SU-DHL-6 (cell line): Measurements from ENCODE around the gene AGAP1.

Experiments used
- H2AFZ ChIP-seq: fragments of 200-600 bp; sonication (generic); 2 replicates; pipeline ENCODE4 v1.6.1; 2014; ENCODE audit warnings: low read depth, mild to moderate bottlenecking, moderate library complexity, mixed read lengths, antibody characterized with exemption, low read length; ENCODE audit not compliant: severe bottlenecking
- H3F3A ChIP-seq: fragments of 200-600 bp; shearing (Covaris generic); 2 replicates; pipeline ENCODE4 v1.6.0; 2016; ENCODE audit warnings: antibody characterized with exemption, mild to moderate bottlenecking; ENCODE audit not compliant: insufficient read depth
- H3K27ac ChIP-seq: fragments of 200-600 bp; sonication (generic); 2 replicates; pipeline ENCODE4 v1.5.1; 2016; ENCODE audit warnings: low read depth, mild to moderate bottlenecking, low read length, moderate library complexity, mixed read lengths
- H3K27me3 ChIP-seq: fragments of 200-600 bp; sonication (generic), shearing (Covaris generic); 2 replicates; pipeline ENCODE4 v1.6.0; 2014; ENCODE audit warnings: mild to moderate bottlenecking, low read length
- H3K36me3 ChIP-seq: fragments of 200-600 bp; sonication (generic); 2 replicates; pipeline ENCODE4 v1.6.1; 2014; ENCODE audit warnings: mild to moderate bottlenecking, low read length, mixed read lengths
- H3K4me2 ChIP-seq: fragments of 300-600, 200-600 bp; shearing (Covaris generic), sonication (generic); 2 replicates; pipeline ENCODE4 v1.6.0; 2014; ENCODE audit warnings: low read length, low read depth, mild to moderate bottlenecking; ENCODE audit not compliant: poor library complexity, severe bottlenecking
- H3K4me3 ChIP-seq: fragments of 200-600 bp; sonication (generic); 2 replicates; pipeline ENCODE4 v1.5.1; 2014; ENCODE audit warnings: antibody characterized with exemption, low read length, mild to moderate bottlenecking, mixed read lengths; ENCODE audit not compliant: insufficient read depth, poor library complexity, severe bottlenecking
- H3K79me2 ChIP-seq: fragments of 200-600 bp; sonication (generic); 2 replicates; pipeline ENCODE4 v1.6.1; 2014; ENCODE audit warnings: mild to moderate bottlenecking, low read length, moderate library complexity; ENCODE audit not compliant: insufficient read depth
- H3K9ac ChIP-seq: fragments of 200-600 bp; sonication (generic); 2 replicates; pipeline ENCODE4 v1.7.0; 2014; ENCODE audit warnings: mild to moderate bottlenecking, low read length
- H3K9me2 ChIP-seq: fragments of 200-600 bp; sonication (generic); replicated peaks from 2 replicates; pipeline ENCODE4 v1.6.1; 2014; ENCODE audit warnings: low read length; ENCODE audit not compliant: insufficient read depth
- H3K9me3 ChIP-seq: fragments of 200-600 bp; sonication (generic); 2 replicates; pipeline ENCODE4 v1.6.1; 2014; ENCODE audit warnings: low read length, mixed read lengths; ENCODE audit not compliant: insufficient read depth
- H4K20me1 ChIP-seq: fragments of 200-600 bp; sonication (generic); 2 replicates; pipeline ENCODE4 v1.6.1; 2014; ENCODE audit warnings: low read depth, mild to moderate bottlenecking, antibody characterized with exemption, low read length, moderate library complexity, mixed read lengths
- EZH2phosphoT487 ChIP-seq: fragments of 200-600 bp; sonication (generic), shearing (Covaris generic); conservative IDR thresholded peaks from 2 replicates; pipeline ENCODE4 v1.6.1; 2018; ENCODE audit warnings: mild to moderate bottlenecking, antibody characterized with exemption, low read length, moderate library complexity, mixed read lengths
- TF ChIP-seq, protein P1 (sequence below): fragments of 200-600 bp; sonication (generic); IDR thresholded peaks from one replicate; pipeline ENCODE4 v1.5.1; 2017; ENCODE audit warnings: antibody characterized with exemption, mild to moderate bottlenecking, low read length, moderate library complexity; ENCODE audit not compliant: insufficient read depth, poor library complexity, severe bottlenecking

AGAP1 gene

GRCh38 chr2:236036045-236036444 lies 542.2 kb downstream of the AGAP1 start:
- Histone ChIP-seq H3K27me3 (no peaks in the 10 kb centered on the region), H3K27ac (no peak overlapping the region), H3K9me2 (no peaks in the 10 kb centered on the region), H3K9me3 (no peaks in the 10 kb centered on the region), H3K4me2 (no peak overlapping the region), H3K4me3 (no peak overlapping the region), H4K20me1 (no peaks in the 10 kb centered on the region), H3K36me3 (no peaks in the 10 kb centered on the region), H3K9ac (no peak overlapping the region), H3K79me2 (no peaks in the 10 kb centered on the region), H3F3A (no peaks in the 10 kb centered on the region), H2AFZ (no peak overlapping the region)
- TF ChIP-seq, protein P1, sequence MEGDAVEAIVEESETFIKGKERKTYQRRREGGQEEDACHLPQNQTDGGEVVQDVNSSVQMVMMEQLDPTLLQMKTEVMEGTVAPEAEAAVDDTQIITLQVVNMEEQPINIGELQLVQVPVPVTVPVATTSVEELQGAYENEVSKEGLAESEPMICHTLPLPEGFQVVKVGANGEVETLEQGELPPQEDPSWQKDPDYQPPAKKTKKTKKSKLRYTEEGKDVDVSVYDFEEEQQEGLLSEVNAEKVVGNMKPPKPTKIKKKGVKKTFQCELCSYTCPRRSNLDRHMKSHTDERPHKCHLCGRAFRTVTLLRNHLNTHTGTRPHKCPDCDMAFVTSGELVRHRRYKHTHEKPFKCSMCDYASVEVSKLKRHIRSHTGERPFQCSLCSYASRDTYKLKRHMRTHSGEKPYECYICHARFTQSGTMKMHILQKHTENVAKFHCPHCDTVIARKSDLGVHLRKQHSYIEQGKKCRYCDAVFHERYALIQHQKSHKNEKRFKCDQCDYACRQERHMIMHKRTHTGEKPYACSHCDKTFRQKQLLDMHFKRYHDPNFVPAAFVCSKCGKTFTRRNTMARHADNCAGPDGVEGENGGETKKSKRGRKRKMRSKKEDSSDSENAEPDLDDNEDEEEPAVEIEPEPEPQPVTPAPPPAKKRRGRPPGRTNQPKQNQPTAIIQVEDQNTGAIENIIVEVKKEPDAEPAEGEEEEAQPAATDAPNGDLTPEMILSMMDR, result no peak
- no peak for TF ChIP-seq EZH2phosphoT487

DNA sequence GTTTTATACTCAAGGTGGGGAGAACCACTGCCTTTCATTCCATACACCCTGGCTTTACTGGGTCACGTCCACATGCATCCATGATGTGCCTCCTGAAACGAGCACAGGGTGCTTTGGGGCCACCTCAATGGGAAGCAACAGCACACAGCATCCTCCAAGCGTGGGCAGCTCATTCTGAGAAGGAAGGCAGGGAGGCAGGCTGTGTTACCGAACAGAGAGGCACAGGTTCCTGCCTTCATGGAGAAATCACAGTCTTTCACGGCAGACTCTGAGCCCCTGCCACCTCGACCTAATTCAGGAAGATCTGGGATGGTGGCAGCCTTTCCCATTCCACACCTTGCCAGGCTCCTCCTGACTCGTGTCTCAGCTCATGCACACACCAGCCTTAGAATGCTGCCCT lies 544.3 kb downstream of the AGAP1 start:
- TF ChIP-seq EZH2phosphoT487, result no peak
- TF ChIP-seq, protein P1, result no peak
- Histone ChIP-seq H3F3A (no peaks in the 10 kb centered on the region), H3K4me3 (no peak overlapping the region), H3K79me2 (no peaks in the 10 kb centered on the region), H3K4me2 (no peak overlapping the region), H3K9ac (no peak overlapping the region), H4K20me1 (no peaks in the 10 kb centered on the region), H3K9me2 (no peaks in the 10 kb centered on the region), H2AFZ (no peak overlapping the region), H3K27ac (no peak overlapping the region), H3K36me3 (no peaks in the 10 kb centered on the region), H3K27me3 (no peaks in the 10 kb centered on the region), H3K9me3 (no peaks in the 10 kb centered on the region)

- H3K4me3 ChIP-seq, result no peak overlapping the region
- H4K20me1 ChIP-seq, result no peaks in the 10 kb centered on the region
- H3K9ac ChIP-seq, result no peak overlapping the region
- no peaks in the 10 kb centered on the region for H3F3A ChIP-seq
- no peak overlapping the region for H3K4me2 ChIP-seq
- no peaks in the 10 kb centered on the region for H3K27me3 ChIP-seq
- H3K9me3 ChIP-seq, result no peaks in the 10 kb centered on the region
- no peak overlapping the region for H3K27ac ChIP-seq
- no peaks in the 10 kb centered on the region for H3K36me3 ChIP-seq
- TF ChIP-seq, protein P1, result no peak
- TF ChIP-seq EZH2phosphoT487, result no peak
- no peak overlapping the region for H2AFZ ChIP-seq
- H3K9me2 ChIP-seq, result no peaks in the 10 kb centered on the region
- no peaks in the 10 kb centered on the region for H3K79me2 ChIP-seq
Measured at GRCh38 chr2:236040600-236041328, 546.9 kb downstream of the AGAP1 start.
